Neuronal stem cell (in vitro differentiated cells): ENCODE measurements around the gene PTPRC.

ENCODE experiments used
- DNase-seq: peaks from one replicate; pipeline ENCODE4 v3.0.0-alpha.2; 2013; ENCODE audit warnings: low spot score
- H2AFZ ChIP-seq: one replicate; pipeline ENCODE4 v1.6.1; 2013; ENCODE audit warnings: mild to moderate bottlenecking, low read length, inconsistent platforms
- H2AK5ac ChIP-seq: 2 replicates; pipeline ENCODE4 v1.6.1; 2013; ENCODE audit warnings: low read depth, mild to moderate bottlenecking, inconsistent platforms, low read length, moderate library complexity, mixed read lengths
- H2BK120ac ChIP-seq: 2 replicates; pipeline ENCODE4 v1.6.1; 2013; ENCODE audit warnings: low read depth, mild to moderate bottlenecking, inconsistent platforms, low read length, moderate library complexity, mixed read lengths
- H2BK12ac ChIP-seq: one replicate; pipeline ENCODE4 v1.6.1; 2013; ENCODE audit warnings: low read length, inconsistent platforms
- H2BK15ac ChIP-seq: 2 replicates; pipeline ENCODE4 v1.6.1; 2013; ENCODE audit warnings: mild to moderate bottlenecking, low read length, inconsistent platforms, mixed read lengths
- H2BK5ac ChIP-seq: one replicate; pipeline ENCODE4 v1.6.1; 2013; ENCODE audit warnings: inconsistent platforms, mild to moderate bottlenecking, low read length, moderate library complexity
- H3K14ac ChIP-seq: one replicate; pipeline ENCODE4 v1.6.1; 2013; ENCODE audit warnings: low read length, inconsistent platforms
- H3K18ac ChIP-seq: 2 replicates; pipeline ENCODE4 v1.6.1; 2013; ENCODE audit warnings: low read length, inconsistent platforms
- H3K23ac ChIP-seq: 2 replicates; pipeline ENCODE4 v1.6.1; 2013; ENCODE audit warnings: low read depth, mild to moderate bottlenecking, mixed read lengths, low read length, inconsistent platforms; ENCODE audit not compliant: poor library complexity
- H3K27ac ChIP-seq: replicated peaks from 3 replicates; pipeline ENCODE4 v1.5.1; 2013; ENCODE audit warnings: low read length, inconsistent platforms
- H3K27me3 ChIP-seq, 3 experiments: 2 replicates each; pipeline ENCODE4 v1.6.1; 2013; ENCODE audit warnings: low read length in 3 of 3, mild to moderate bottlenecking in 2 of 3, inconsistent platforms in 1 of 3, low read depth in 1 of 3, mixed read lengths in 1 of 3, moderate library complexity in 1 of 3; ENCODE audit not compliant: control insufficient read depth in 3 of 3, insufficient read depth in 3 of 3
- H3K36me3 ChIP-seq, 2 donors: replicated peaks in 1 of 2; 2 replicates each; pipeline ENCODE4 v1.6.1; 2013; ENCODE audit warnings: low read length in 2 of 2; ENCODE audit not compliant: control insufficient read depth in 2 of 2, insufficient read depth in 2 of 2
- H3K4ac ChIP-seq: 2 replicates; pipeline ENCODE4 v1.6.1; 2013; ENCODE audit warnings: inconsistent platforms, mild to moderate bottlenecking, low read length, moderate library complexity
- H3K4me1 ChIP-seq, 2 donors: 1 replicate in 1 of 2; 2 replicates in 1 of 2; pipeline ENCODE4 v1.6.1; 2013; ENCODE audit warnings: low read length in 2 of 2, low read depth in 1 of 2; ENCODE audit not compliant: control insufficient read depth in 2 of 2, insufficient read depth in 1 of 2
- H3K4me2 ChIP-seq: one replicate; pipeline ENCODE4 v1.6.1; 2013; ENCODE audit warnings: mild to moderate bottlenecking, low read length, inconsistent platforms; ENCODE audit not compliant: insufficient read depth, poor library complexity, severe bottlenecking
- H3K4me3 ChIP-seq, 2 donors: 2 replicates each; pipeline ENCODE4 v1.5.1; 2013; ENCODE audit warnings: low read length in 2 of 2, mild to moderate bottlenecking in 2 of 2, inconsistent platforms in 1 of 2, moderate library complexity in 1 of 2
- H3K79me1 ChIP-seq: one replicate; pipeline ENCODE4 v1.6.1; 2013; ENCODE audit warnings: low read depth, mild to moderate bottlenecking, inconsistent platforms, low read length, moderate library complexity
- H3K9ac ChIP-seq: one replicate; pipeline ENCODE4 v1.6.1; 2013; ENCODE audit warnings: mild to moderate bottlenecking, low read depth, low read length, inconsistent platforms; ENCODE audit not compliant: poor library complexity
- H3K9me3 ChIP-seq, 2 donors: replicated peaks in 1 of 2; 2 replicates each; pipeline versions ENCODE3 to v1.6.1; 2013; ENCODE audit warnings: low read length in 2 of 2, mild to moderate bottlenecking in 2 of 2, inconsistent platforms in 1 of 2, low read depth in 1 of 2, mixed read lengths in 1 of 2, moderate library complexity in 1 of 2; ENCODE audit not compliant: control insufficient read depth in 2 of 2, insufficient read depth in 1 of 2
- H4K8ac ChIP-seq: one replicate; pipeline ENCODE4 v1.6.1; 2013; ENCODE audit warnings: low read depth, mild to moderate bottlenecking, inconsistent platforms, low read length, moderate library complexity
- H4K91ac ChIP-seq: one replicate; pipeline ENCODE4 v1.6.1; 2013; ENCODE audit warnings: low read length, low read depth, mild to moderate bottlenecking, inconsistent platforms; ENCODE audit not compliant: poor library complexity
- WGBS, 2 donors: extraction: QIAGEN DNeasy Blood & Tissue Kit; methylation state at CpG; one replicate each; pipeline ENCODE4 v1.1.7; 2013; ENCODE audit warnings: missing lambda C conversion rate in 2 of 2, mixed read lengths in 1 of 2; ENCODE audit not compliant: insufficient read length in 2 of 2, insufficient replicate concordance in 1 of 2; ENCODE audit errors: extremely low coverage in 2 of 2; 5-methylcytosine and 5-hydroxymethylcytosine counted together

PTPRC gene

DNA sequence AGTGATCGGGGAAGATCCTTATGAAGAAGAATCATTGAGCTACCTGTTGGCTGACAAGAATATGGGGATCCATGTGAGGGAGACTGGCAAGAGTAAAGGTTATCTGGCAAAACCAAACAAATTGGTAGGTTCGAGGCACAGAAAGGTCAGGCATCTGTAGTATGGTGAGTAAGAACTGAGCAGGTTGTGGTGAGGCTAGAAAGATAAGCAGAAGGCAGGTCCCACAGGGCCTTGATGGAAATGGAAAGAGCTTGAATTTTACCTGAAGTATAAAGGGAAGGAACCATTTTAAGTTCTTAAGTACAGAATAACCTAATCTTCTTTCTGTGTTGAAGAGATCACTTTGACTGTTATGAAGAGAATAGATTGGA is 11.1 kb downstream of the PTPRC start:
- H4K8ac ChIP-seq, result no peak overlapping the region
- H3K14ac ChIP-seq, result no peak overlapping the region
- no CpG with 5 or more reads among the region's 2 CpGs for WGBS, 2 donors
- H3K4me2 ChIP-seq, result no peak overlapping the region
- H2AK5ac ChIP-seq, result no peak overlapping the region
- H2BK120ac ChIP-seq, result no peak overlapping the region
- H2BK5ac ChIP-seq, result no peak overlapping the region
- H2AFZ ChIP-seq, result no peak overlapping the region
- no peak overlapping the region for H3K4me3 ChIP-seq
- H3K79me1 ChIP-seq, result no peaks in the 10 kb centered on the region
- H3K4ac ChIP-seq, result no peak overlapping the region
- H3K4me1 ChIP-seq, result no peaks in the 10 kb centered on the region
- no peaks in the 10 kb centered on the region for H3K27me3 ChIP-seq
- no peak overlapping the region for H2BK12ac ChIP-seq
- no peak overlapping the region for H3K23ac ChIP-seq
- no peak for DNase-seq
- H3K9me3 ChIP-seq, result no peaks in the 10 kb centered on the region
- no peak overlapping the region for H3K27ac ChIP-seq
- no peak overlapping the region for H3K9ac ChIP-seq
- no peak overlapping the region for H4K91ac ChIP-seq
- no peak overlapping the region for H3K18ac ChIP-seq
- no peak overlapping the region for H2BK15ac ChIP-seq
- H3K36me3 ChIP-seq, result no peaks in the 10 kb centered on the region

DNA sequence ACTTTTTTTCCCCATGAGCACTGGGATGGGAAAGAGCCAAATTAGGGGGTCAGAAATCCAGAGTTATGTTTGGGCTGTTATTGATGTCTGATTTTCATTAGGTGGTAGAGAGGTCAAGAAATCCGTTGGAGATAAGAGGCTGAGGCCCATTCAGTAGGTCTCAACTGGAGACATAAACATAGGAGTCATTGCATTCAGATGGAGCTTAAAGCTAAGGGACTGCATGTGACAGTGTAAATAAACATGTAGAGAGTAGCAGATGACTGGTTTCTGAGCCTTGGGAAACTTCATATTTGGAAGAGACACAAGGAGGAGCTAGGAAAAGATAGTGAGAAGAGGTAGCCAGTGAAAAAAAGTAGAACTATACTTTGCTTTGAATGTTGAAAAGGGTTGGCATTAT is 11.7 kb downstream of the PTPRC start:
- whole genome bisulfite sequencing, 2 donors, result no CpG with 5 or more reads among the region's 1 CpG

DNA sequence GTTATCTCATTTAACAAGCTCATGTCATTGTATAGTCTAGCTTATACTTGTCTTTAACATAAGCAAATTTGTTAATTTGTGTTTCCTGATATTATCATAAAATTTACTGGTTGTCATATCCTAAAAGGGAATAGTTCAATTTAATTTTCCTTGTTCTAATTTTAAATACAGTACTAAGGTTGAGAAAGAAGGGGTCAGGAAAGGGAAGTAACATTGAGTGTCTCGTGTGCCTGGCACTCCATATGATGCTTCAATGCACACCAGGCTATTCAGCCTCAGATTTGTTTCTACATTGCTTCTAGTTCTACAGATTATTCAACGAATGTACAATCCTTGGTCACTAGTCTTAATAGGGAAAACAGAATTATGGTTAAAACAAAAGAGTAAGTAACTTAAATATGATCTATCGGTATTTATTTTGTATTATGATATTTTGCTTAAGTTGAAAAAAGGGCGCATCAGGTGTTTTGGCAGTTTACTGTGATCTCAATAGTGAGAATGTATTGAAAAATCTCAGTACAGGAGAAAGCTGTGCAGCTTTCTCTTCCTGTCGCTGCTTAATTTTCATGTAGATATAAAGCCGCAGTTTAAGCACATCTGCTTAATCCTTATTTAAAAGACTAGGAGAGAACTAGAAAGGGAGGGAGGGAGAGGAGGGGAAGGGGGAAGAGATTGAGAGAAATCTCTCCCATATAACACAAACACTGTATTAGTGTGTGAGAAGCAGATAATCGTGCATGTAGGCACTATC is 13.0 kb downstream of the PTPRC start:
- no peaks in the 10 kb centered on the region for H3K79me1 ChIP-seq
- no peaks in the 10 kb centered on the region for H3K36me3 ChIP-seq
- no peaks in the 10 kb centered on the region for H3K9me3 ChIP-seq
- no peak overlapping the region for H3K23ac ChIP-seq
- H2BK5ac ChIP-seq, result no peak overlapping the region
- H3K4ac ChIP-seq, result no peak overlapping the region
- H2BK120ac ChIP-seq, result no peak overlapping the region
- no peak overlapping the region for H2AFZ ChIP-seq
- no peak overlapping the region for H3K4me2 ChIP-seq
- H3K4me3 ChIP-seq, result no peak overlapping the region
- no peak overlapping the region for H2AK5ac ChIP-seq
- H4K8ac ChIP-seq, result no peak overlapping the region
- no peak overlapping the region for H3K27ac ChIP-seq
- no peaks in the 10 kb centered on the region for H3K27me3 ChIP-seq
- DNase-seq, result no peak
- H3K4me1 ChIP-seq, result peaks cover 0 to 2% of the 10 kb centered on the region in 2 donors
- no peak overlapping the region for H3K14ac ChIP-seq
- H2BK12ac ChIP-seq, result no peak overlapping the region
- no peak overlapping the region for H3K18ac ChIP-seq
- 100% methylated on average over 1 of the region's 7 CpGs; no CpG with 5 or more reads in 1 of the 2 donors for WGBS, 2 donors
- H2BK15ac ChIP-seq, result no peak overlapping the region
- no peak overlapping the region for H3K9ac ChIP-seq
- no peak overlapping the region for H4K91ac ChIP-seq

More for the DNA sequence above, 11.7 kb downstream of the PTPRC start:
- H3K4me1 ChIP-seq, result peaks cover 0 to under 1% of the 10 kb centered on the region in 2 donors
- no peak overlapping the region for H3K9ac ChIP-seq
- no peaks in the 10 kb centered on the region for H3K79me1 ChIP-seq
- no peak overlapping the region for H2BK15ac ChIP-seq
- H3K14ac ChIP-seq, result no peak overlapping the region
- H2BK120ac ChIP-seq, result no peak overlapping the region
- DNase-seq, result no peak
- no peak overlapping the region for H2BK12ac ChIP-seq
- H2AK5ac ChIP-seq, result no peak overlapping the region
- H4K91ac ChIP-seq, result no peak overlapping the region
- no peak overlapping the region for H2BK5ac ChIP-seq
- H3K4me2 ChIP-seq, result no peak overlapping the region
- no peak overlapping the region for H2AFZ ChIP-seq
- no peaks in the 10 kb centered on the region for H3K9me3 ChIP-seq
- H3K36me3 ChIP-seq, result no peaks in the 10 kb centered on the region
- H3K27me3 ChIP-seq, result no peaks in the 10 kb centered on the region
- H3K4ac ChIP-seq, result no peak overlapping the region
- H3K23ac ChIP-seq, result no peak overlapping the region
- H3K18ac ChIP-seq, result no peak overlapping the region
- H3K27ac ChIP-seq, result no peak overlapping the region
- H4K8ac ChIP-seq, result no peak overlapping the region
- H3K4me3 ChIP-seq, result no peak overlapping the region

DNA sequence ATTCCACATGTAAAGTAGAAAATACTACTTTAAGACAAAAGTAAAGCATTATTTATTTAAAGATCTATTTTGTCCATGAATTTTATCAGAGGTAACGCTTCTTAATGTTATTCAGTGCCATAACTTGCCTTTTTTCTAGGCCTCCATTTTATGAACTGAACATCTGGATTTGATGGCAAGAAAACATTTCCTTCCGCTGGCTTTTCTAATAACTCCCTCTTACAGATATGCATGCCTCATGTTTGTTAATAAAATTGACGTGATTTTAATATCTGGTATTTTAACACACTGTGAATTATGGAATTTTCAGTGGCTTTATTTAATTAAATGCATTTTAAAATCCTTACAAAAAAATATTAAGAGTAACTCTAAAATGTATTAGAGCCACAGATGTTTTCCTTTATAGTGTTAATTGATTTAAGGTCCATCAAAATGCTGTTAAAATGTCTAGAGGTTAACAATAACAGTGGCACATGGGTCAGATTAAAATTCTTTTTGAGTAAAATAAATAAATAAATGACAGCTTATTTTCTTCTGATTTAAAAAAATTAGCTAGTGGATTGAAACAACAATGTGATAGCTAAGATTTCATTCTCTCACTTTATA is 15.1 kb downstream of the PTPRC start:
- no peak overlapping the region for H3K18ac ChIP-seq
- WGBS, 2 donors, result no CpG with 5 or more reads among the region's 3 CpGs

More for the DNA sequence above, 15.1 kb downstream of the PTPRC start:
- Histone ChIP-seq H2AK5ac (no peak overlapping the region), H3K4ac (no peak overlapping the region), H2AFZ (no peak overlapping the region), H3K9ac (no peak overlapping the region), H3K36me3 (no peaks in the 10 kb centered on the region), H3K4me3 (no peak overlapping the region), H2BK120ac (no peak overlapping the region), H3K27me3 (no peaks in the 10 kb centered on the region), H3K79me1 (no peaks in the 10 kb centered on the region), H3K27ac (no peak overlapping the region), H2BK12ac (no peak overlapping the region), H4K8ac (no peak overlapping the region), H3K4me1 (peaks cover 2 to 7% of the 10 kb centered on the region in 2 donors), H2BK15ac (no peak overlapping the region), H3K9me3 (no peaks in the 10 kb centered on the region), H3K14ac (no peak overlapping the region), H3K4me2 (no peak overlapping the region), H2BK5ac (no peak overlapping the region), H3K23ac (no peak overlapping the region), H4K91ac (no peak overlapping the region)
- DNase-seq, result no peak
